Fibroblast of pulmonary artery (primary cell): ENCODE data around the gene WASHC2A.
"Not testable (repeated sequence)": the region's sequence is repeated elsewhere in the genome, so short reads cannot be mapped to it uniquely, and the experiment has no call there.

Experiments
- DNase-seq: peaks from one replicate; pipeline ENCODE4 v3.0.0-alpha.2; 2010; ENCODE audit warnings: low read depth
- H3K4me3 ChIP-seq: replicated peaks from 2 replicates; pipeline ENCODE4 v1.5.1; 2011; ENCODE audit warnings: low read depth, mild to moderate bottlenecking, control low read depth, low read length, moderate library complexity
- TF ChIP-seq, protein P1 (sequence below): IDR thresholded peaks from 2 replicates; pipeline ENCODE4 v1.5.1; 2011; ENCODE audit warnings: mild to moderate bottlenecking, control low read depth, low read length, inconsistent platforms; ENCODE audit errors: missing control alignments

WASHC2A gene

DNA sequence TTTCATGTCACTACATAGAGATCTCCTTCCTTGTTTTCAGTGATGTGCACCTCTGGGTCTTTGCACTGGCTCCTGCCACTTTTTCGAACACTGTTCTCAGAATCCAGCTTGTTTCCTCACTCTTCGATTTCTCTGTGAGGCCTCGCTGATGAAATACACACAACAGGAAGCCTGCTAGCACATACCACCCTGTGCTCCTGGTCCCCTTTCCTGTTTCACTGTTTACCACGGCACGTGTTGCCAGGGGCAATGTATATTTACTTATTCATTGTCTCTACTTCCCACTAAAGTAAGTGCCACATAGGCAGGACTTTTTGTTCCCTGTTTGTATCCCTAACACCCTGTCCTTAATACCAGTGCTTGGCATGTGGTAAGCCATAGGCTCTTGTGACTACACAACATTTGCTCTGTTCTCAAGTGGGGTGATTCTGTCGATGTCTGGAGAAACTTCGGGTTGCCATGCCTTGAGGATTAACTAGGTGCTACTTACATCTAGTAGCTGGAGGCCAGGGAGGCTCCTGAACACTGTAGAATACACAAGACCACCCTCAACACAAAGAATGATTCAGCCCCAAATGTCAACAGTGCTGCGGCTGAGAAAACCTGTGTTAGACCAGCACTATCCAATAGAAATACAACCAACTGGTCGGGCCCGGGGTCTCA is 75.9 kb downstream of the WASHC2A start:
- H3K4me3 ChIP-seq, result not testable (repeated sequence)
- peak; percentile 3 for DNase-seq

DNA sequence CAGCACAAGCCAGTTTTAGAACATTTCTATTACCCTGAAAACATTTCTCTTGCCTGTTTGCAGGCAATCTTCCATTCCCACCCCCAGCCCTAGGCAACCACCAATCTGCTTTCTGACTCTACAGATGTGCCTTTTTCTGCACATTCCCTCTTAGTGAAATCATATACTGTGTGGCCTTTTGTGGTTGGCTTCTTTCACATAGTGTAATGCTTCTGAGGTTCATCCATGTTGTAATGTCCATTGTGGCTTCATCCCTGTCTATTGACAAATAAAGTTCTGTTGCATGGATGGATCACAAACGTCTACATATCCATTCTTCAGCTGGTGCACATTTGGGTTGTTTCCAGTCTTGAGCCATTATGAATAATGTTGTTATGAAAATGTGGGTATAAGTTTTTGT is 77.8 kb downstream of the WASHC2A start:
- H3K4me3 ChIP-seq, result not testable (repeated sequence)
- peak; percentile 4 for DNase-seq

DNA sequence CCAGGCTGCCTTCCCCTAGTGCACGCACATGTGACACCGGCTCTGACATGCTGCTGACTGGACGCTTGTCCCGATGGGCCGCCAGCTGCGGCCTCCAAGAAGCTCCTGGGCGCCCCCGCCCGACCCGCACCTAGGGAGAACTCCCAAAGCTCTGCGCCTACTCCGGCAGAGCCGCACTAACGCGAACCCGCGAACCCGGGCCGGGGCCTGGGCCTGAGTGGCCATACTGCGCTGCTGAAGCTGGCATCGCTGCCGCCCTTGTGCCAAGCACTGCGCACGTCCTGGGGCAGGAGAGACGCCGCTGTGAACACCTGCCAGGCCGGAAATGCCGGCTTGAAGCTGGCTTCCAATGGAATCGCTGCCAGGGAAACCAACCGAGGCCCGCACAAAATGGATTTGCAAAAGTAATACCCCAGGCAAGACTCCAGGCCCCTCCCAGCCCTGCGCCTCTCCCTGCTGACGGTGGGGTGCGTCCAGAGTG is 85.1 kb downstream of the WASHC2A start:
- DNase-seq, result no peak
- no peak overlapping the region for H3K4me3 ChIP-seq
- TF ChIP-seq, protein P1, sequence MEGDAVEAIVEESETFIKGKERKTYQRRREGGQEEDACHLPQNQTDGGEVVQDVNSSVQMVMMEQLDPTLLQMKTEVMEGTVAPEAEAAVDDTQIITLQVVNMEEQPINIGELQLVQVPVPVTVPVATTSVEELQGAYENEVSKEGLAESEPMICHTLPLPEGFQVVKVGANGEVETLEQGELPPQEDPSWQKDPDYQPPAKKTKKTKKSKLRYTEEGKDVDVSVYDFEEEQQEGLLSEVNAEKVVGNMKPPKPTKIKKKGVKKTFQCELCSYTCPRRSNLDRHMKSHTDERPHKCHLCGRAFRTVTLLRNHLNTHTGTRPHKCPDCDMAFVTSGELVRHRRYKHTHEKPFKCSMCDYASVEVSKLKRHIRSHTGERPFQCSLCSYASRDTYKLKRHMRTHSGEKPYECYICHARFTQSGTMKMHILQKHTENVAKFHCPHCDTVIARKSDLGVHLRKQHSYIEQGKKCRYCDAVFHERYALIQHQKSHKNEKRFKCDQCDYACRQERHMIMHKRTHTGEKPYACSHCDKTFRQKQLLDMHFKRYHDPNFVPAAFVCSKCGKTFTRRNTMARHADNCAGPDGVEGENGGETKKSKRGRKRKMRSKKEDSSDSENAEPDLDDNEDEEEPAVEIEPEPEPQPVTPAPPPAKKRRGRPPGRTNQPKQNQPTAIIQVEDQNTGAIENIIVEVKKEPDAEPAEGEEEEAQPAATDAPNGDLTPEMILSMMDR, result no peak

DNA sequence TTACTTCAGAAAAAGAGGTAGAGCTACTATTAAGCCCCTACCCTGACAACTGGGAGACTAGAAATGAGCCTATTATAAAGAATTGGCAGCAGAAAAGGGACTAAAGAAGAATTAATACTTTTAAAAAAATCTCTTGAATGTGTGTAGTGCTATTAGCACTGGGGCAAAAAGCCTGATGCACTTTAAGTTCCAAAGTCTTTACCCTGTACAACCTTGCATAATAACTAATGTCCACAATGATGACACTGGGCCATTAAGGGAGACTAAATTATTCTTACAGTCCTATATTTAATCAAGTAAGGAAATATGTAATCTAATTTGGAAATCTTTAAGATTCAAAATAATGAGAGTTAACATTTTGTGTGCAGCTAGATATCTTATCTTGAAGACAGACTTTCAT is 90.1 kb downstream of the WASHC2A start:
- H3K4me3 ChIP-seq, DNase-seq: not testable (repeated sequence)

DNA sequence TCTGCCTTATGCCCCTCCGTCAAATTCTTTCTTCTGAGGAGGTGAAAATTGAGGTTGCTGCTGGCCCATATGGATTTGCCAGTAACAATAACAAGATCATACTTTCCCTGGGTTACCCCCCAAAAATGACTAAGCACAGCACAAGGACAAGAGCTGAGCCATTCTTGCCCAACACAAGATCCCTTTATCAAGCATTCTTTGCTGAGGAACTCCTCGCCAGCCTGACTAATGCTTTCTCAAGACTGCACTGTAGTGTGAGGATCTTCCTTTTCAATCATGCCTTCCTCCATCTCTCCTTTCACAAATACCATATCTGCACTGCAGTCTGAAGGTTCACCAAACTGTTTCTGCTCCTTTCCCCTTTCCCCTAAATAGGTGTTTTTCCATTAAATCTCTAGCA is 92.1 kb downstream of the WASHC2A start:
- peak; percentile 13 for DNase-seq
- H3K4me3 ChIP-seq, result not testable (repeated sequence)

DNA sequence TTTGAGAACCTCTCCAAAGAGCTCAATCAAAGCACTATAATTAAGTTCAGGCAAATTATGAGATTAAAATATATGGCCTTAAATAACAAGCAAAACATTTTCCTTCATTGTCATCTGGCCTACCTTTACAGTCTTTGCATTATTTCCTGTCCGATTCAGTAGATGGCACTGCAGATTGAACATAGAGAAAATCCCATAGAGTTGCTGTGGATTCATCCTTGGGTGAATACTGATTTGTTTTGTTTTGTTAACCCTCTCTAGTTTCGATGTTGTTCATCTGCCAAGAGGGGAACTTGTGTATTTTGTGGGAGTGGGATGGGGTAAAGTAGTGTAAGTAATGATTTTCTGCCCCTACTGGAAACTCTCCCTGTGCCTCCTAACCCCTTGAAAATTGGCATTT is 97.3 kb downstream of the WASHC2A start:
- peak; percentile 3 for DNase-seq

DNA sequence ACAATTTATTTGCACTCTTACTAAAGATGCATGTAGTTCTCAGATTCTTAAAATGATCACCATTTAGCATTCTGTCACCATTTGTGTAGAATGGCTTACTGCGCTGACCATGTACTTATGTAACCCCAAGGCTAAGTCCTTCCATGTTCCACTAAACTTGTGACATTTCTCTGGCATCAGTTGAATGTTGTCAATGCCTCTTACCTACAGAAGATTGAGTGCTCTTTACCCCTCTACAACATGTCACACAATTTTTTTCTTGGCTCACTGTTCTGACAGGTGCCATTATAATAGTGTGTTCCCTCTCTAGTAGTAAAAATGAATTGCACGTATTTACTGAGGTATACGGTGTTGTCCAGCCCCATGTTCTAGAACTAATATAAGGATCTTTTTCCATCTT is 100.1 kb downstream of the WASHC2A start:
- not testable (repeated sequence) for DNase-seq, H3K4me3 ChIP-seq

More for the DNA sequence above, 97.3 kb downstream of the WASHC2A start:
- H3K4me3 ChIP-seq, result not testable (repeated sequence)

DNA sequence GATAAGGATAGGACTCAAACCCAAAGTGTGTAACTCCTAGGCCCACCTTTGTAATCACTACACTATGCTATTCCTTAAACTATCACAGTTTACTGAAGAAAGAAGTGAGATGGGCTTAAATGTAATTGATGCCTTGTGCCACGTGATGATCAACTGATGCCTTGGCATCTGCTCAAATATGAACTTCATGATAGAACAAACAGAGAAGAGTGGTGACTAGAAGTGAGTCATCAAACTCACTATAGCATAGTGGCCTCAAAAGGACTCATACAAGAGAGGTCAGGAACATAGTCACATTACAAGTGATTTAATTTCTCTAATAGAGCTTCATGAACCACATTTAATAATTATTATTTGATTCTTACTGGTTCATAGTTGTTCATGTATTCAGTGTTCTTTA is 101.8 kb downstream of the WASHC2A start:
- H3K4me3 ChIP-seq, result not testable (repeated sequence)
- DNase-seq, result peak; percentile 15

DNA sequence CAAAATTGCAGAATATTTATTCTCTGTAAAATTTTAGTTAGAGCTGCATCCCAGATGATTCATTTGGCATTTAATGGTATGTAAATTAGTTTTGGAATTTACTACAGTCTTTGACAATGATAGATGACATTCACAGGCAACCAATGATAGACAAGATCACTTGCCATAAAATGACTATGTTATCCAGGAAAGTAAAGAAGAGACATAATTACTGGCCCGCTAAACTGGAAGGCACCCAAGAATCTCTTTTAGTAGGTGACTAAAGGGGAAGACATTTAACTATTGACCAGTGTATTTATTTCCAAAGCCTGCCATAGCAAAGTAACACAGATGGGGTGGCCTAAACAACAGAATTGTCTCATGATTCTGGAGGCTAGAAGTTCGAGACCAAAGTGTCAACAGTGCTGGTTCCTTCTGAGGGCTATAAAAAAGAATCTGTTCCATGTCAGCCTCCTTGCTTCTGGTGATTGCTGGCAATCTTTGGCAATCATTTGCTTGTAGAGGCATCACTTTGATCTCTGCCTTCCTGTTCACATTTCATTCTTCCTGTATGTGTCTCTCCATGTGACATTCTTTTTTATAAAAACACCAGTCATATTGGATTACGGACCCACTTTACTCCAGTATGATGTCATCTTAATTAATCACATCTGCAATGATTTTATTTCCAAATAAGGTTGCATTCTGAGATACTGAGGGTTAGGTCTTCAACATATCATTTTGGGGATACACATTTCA is 107.2 kb downstream of the WASHC2A start:
- H3K4me3 ChIP-seq, result not testable (repeated sequence)
- DNase-seq, result peak; percentile 24
